Fibroblast of lung (primary cell): Measurements from ENCODE around the gene PRMT7.

Experiments
- CTCF ChIP-seq, 2 donors: IDR thresholded peaks in 1 of 2; conservative IDR thresholded peaks in 1 of 2; 1 replicate in 1 of 2; 2 replicates in 1 of 2; pipeline ENCODE4 v1.5.1; 2011 to 2012; ENCODE audit warnings: low read length in 2 of 2, control low read depth in 1 of 2, inconsistent platforms in 1 of 2, low read depth in 1 of 2, mild to moderate bottlenecking in 1 of 2
- EZH2 ChIP-seq: IDR thresholded peaks from 2 replicates; pipeline ENCODE4 v1.5.1; 2012; ENCODE audit warnings: low read length, control low read depth, mild to moderate bottlenecking; ENCODE audit errors: missing control alignments

DNA sequence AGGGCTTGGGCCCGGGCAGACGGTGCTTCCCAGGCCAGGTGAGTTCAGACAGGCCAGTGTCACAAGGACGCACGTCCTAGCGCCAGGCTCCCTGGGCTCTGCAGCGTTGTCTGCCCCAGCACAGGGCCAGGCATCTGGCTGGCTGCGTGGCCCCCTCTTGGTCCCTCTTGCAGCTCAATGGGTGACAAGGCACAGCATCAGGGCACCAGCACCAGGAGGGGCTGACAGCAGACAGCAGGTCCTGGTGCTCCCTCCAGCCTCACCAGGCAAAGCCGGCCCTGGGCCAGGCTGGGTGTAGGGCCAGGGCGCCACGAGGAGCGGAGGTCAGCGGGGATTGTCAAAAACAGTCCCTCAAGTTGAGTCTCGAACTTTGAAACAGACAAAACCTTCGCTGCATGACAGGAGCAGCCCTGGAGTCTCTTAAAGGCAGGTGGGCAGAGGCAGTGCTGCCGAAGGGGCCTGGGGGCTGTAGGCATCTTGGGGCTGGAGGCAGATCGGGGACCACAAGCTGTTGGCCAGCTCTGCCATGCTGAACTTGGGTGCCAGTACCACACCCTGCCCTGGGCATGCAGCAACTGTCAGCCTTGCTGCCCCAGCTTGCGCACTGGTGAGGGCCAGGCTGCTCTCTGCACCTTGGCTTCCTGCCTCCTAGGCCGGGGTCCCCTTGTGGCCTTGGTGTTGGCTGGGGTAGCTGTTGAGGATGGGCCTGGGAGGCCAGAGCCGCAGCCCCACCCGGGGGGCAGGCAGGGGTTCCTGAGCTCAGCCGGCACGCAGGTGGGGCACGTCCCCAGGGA is 48.8 kb downstream of the PRMT7 start:
- TF ChIP-seq CTCF (conservative IDR thresholded peaks at IDR 0.05 in 1 of 2, IDR thresholded peaks at IDR 0.05 in 1 of 2; ENCODE audit: low read depth in 1 of 2, low read length in 2 of 2) (no peak), EZH2 (no peak)
